Renal cortex interstitium (tissue), 11 donors: ENCODE measurements around the gene LCAT. TPM values are rescaled to one million over a fixed set of nuclear protein-coding genes. Genes with fewer than 3 reads are reported as not detected.

Source experiments
- DNase-seq, 11 donors: peaks; one replicate each; pipeline ENCODE4 v3.0.0-alpha.2; 2013; ENCODE audit warnings: low read depth in 9 of 11, low spot score in 4 of 11; ENCODE audit errors: extremely low read depth in 1 of 11
- polyA plus RNA-seq, 3 donors: library from polyadenylated mRNA; unstranded; fragments of 120-200 nt; gene quantifications; one replicate each; pipeline ENCODE4 v1.2.1, GENCODE V29; 2013; ENCODE audit not compliant: insufficient read length in 3 of 3

Gene LCAT
- polyA plus RNA-seq, 3 donors, result 16.1 to 29.5 (median 21.2) TPM

DNA sequence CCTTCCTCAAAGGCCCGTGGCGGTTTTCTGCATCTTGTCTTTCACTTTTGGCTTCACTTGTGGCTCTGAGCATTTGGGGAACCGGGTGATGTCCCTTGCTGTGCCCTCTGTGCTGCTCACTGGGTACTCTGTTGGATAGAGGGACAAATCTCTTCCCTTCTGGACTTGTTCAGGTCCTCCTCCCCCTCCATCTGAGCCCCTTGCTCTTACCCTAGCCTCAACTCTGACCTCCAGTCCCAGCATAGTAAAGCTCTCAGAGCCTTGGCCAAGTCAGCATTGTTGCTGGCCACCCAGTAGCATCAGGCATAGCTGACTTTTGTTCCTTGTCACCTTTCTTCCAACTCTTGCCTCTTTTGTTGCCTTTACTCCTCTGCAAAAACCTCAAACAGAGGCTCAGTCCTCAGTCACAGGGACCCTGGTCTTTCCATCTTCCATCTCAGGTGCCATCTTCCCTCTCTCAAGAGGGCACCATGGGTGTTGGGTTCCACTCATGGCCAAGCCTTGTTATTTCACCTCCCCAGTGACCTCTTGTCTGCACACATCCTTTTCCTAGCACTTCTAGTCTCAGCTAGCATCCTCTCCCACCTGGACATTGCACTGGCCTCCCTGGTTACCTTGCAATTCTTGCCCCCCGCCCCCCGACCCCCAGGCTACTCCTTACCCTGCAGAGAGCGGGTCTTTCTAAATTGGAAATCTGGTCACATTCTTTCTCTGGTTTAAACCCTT lies 6.9 kb downstream of the LCAT start:
- peak in 2 of 11 donors; percentile 25 to 33 for DNase-seq

DNA sequence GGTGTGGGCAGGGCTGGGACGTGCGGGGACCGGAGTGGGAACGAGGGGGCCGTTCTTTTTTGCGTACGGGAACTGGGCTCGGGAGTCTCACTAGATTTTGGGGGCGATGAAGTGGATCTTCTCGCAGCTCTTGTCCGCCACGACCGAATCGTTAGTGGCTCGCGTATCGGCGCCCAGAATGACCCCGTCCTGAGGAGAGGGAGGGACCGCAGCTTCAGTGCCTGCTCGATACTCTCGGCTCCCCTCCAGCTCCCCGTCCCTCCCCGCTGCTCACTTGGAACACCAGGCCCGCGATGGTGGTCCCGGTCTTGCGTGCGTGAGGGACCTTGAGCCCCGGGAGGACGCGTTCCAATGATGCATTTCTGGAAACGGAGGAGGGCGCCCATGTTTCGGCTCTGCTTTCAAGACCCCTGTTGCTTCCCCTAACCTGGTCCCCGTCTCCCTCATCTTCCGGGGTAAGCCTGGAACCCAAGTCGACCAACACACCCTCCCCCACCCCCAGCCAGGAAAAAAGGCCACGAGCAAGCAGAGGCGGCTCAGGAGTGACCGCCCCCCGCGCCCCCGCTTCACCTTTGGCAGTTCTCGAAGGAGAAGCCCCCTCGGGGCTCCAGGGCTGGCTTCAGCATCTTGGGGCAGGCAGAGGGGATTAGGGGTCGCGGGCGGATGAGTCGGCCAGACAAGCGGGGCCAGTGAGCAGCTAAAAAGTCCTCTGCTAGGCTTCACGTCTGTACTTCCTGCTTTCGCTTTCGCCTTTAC lies 7.6 kb downstream of the LCAT start, which contains the start of gene PSMB10:
Gene PSMB10 (minus strand): TSS at position 727 of the 756 bp plus-strand sequence. CDS start 101 bp downstream, at position 626.
- peak in 8 of 11 donors; percentile 24 to 47 (median 33) for DNase-seq

DNA sequence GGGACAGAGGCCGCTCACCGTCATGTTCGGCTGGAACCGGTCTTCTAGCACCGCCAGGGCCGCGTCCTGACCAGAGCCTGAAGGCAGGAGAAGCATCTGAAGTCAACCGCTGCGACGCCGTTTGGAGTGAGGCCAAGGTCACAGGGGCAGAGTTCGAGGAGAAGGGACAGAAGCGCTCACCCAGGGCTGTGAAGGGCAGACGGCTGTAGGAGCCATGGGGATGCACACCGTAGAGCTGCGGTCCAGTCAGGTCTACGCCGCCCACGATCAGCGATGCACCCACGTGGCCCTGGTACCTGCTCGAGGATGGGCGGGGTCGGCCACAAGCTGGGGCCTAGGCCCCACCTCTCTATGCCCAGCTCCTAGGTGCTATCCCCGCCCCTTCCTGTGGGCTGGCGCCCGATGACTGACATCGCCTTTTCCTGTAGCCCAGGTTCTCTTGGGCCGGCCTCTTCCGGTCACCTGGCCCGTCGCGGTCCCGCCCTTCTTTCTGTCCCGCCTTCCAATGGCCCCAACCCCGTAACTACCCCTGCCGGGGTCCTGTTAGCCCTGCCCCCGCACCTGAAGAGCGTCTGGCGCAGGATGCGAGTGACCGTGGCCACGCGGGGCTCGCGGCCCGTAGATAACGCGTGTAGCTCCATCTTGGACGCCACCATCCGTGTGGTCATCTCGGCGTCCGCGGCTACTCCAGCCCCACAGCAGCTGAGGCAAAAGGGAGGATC lies 8.4 kb downstream of the LCAT start:
- DNase-seq, result peak; percentile 82 to 96 (median 93)

DNA sequence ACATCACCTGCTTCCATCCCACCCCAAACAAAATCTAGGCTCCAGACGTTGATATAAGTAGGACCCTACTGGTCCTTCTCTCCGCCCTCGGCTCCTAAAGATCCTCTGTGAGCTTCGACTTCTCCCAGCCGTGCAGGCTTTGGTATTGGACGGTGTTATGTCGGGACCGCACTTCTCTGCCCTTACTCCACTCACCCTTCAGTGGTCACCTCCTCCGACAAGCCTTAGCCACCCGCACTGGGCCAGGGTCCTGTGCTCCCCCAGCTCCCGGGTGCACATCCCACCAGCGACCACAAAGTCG lies 8.9 kb downstream of the LCAT start:
- DNase-seq, result no peak

DNA sequence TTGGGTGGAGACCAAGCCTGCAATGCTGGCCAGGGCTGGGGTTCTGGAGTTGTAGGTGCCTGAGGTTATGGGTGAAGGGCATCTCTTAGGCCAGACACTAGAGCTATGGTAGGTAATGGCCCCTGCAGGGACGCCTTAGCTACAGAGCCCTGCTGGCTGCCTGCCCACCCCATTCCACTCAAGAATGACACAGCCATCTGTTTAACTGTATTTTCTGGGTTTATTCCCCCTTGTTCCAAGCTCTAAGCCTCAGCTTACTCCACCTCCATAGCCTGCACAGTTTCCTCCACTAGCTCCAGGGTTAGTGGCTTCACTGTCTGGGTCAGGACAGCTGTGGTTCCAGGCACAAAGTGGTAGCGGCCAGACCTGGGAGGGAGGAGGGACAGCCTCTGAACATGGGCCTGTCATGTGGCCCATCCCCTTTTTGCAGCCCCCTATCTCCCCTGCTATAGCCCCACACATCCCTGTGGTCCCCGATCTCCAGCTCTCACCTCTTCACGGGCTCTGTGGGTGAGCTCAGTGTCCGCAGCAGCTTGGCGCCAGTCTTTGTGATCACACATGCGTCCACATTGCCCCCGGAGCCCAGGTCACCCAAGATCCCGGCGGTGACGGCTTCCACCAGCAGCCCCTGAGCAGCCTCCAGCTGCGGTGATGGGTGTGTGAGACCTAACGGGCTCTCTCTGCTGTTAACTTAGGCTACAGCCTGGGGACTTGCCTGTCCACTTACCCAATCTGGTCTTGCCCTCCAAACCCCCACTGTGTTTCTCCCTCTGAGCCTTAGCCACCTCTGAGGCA lies 9.4 kb downstream of the LCAT start:
- no peak for DNase-seq

DNA sequence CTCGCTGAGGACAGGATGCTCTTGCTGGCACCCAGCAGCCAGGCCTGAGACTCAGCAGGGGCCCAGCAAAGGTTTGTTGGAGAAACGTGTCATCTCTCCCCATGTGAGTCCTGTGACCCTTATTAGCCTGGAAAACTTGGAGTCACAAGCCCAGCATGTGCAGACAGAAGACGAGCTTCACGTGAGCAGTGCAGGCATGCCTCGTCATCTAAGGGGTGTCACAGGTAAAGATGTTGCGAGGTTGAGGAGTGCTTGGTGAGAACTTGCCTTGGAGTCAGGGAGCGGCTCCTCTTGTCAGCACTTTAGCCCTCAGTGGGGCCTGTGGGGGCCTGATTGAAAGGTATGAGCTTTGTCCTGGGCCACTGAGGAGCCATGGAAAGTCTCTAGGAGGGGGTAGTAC lies 10.1 kb downstream of the LCAT start:
- DNase-seq, result no peak

DNA sequence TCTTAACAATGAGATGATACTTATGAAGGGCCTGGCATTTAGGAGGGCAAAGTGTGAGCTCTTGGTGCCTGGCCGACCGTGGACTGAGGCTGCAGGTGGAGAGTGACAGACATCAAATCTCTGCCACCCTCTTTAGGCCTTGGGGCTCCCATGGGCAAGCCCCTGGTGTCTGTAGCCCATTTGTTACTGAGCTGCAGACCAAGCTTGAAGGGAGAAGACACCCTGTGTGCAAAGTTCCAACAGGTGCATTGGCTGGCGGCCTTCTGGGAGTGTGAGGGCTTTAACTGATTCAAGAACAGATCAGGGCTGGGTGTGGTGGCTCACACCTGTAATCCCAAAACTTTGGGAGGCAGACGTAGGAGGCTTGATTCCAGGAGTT lies 11.5 kb downstream of the LCAT start:
- no peak for DNase-seq

DNA sequence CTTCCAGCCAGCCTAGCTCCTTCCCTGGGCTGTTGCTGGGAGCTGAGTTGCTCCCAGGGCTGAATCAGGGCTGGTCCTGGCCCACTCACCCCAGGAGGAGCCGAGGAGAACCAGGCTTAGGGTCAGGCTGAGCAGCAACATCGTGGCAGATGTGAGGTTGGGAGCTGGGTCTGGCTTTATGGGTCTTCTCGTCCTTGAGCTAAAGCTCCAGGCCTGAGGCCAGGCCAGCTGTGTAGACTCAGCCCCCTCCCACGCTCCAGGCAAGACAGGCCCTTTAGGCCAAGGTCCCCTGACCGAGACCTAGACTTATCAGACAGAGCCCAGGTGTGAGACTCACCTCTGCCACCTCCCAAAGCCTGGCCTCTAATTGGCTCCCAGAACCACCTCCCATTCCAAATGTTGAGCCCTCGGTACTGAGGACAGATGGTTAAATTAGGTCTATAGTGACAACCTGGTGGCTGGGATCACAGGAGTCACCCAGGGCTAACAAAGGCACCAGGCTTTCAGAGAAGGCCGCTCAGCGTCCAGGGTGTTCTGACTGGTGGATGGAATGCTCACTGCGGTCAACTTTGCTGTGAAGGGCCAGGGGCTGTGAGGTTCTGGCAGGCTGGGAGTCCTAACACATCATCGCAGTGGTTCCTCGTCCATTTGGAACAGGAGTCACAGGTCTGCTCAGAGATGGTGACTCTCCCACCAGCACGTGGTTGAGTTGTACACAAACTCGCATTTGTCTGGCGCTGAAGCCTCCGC lies 12.0 kb downstream of the LCAT start, which contains the start of gene CTRL:
Gene CTRL (minus strand): TSS at position 151 of the 750 bp plus-strand sequence. CDS start 10 bp downstream, at position 141.
- DNase-seq, result no peak

DNA sequence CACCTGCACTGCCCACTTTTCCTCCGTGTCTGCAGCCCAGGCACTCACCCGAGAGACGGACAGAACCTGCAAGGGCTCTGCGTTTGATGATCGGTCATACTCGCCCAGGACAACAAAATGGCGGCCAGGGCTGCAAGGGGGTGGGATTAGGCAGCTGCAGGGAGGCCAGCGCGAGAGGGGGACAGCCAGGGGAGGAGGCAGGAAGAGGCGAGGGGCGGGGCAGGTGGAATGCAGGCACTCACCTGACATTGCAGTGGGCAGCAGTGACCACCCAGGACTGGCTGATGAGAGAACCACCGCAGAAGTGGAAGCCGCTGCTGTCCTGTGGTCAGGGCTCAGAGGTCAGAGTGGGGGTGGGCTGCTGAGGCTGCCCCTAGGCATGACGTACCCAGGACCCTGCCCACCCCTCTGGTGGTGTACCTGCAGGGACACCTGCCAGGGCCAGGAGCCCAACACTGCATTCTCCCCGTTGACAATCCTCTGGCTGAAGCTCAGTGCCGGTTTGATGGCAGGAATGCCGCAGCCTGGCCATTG lies 13.2 kb downstream of the LCAT start:
- DNase-seq, result no peak

DNA sequence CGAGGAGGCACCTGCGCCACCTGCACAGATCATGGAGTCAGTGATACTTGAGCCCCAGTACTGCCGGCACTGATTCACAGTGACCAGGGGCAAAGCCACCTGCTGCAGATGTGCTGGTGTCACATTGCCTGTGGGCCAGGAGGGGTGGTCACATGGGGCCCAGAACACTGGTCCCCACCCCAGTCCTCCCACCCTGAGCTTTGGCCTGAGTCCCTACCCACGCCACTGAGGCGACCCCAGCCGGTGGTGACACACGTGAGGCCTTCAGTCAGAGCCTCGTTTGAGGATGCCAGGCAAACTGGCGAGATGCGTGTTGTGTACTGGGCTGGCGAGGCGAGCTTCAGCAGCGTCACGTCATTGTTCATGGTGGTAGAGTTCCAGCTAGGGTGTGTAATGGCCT lies 13.7 kb downstream of the LCAT start:
- no peak for DNase-seq

DNA sequence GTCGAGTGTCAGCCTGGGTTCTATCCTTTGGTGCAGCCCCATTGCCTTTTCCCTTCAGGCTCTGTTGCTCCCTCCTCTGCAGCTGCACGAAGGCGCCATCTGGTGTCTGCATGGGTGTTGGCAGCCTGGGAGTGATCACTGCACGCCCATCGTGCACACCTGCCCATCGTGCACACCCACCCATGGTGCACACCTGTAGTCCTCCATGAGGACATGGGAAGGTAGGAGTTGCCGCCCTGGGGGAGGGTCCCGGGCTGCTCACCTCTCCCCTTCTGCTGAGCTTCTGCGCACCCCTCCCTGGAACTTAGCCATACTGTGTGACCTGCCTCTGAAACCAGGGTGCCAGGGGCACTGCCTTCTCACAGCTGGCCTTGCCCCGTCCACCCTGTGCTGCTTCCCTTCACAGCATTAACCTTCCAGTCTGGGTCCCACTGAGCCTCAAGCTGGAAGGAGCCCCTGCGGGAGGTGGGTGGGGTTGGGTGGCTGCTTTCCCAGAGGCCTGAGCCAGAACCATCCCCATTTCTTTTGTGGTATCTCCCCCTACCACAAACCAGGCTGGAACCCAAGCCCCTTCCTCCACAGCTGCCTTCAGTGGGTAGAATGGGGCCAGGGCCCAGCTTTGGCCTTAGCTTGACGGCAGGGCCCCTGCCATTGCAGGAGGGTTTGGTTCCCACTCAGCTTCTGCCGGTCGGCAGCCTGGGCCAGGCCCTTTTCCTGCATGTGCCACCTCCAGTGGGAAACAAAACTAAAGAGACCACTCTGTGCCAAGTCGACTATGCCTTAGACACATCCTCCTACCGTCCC lies 15.2 kb downstream of the LCAT start:
- DNase-seq, result peak in 9 of 11 donors; percentile 31 to 51 (median 46)

DNA sequence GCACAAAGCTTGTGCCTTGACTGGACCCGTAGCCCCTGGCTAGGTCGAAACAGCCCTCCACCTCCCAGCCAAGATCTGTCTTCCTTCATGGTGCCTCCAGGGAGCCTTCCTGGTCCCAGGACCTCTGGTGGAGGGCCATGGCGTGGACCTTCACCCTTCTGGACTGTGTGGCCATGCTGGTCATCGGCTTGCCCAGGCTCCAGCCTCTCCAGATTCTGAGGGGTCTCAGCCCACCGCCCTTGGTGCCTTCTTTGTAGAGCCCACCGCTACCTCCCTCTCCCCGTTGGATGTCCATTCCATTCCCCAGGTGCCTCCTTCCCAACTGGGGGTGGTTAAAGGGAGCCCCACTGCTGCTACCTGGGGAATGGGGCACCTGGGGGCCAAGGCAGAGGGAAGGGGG lies 15.8 kb downstream of the LCAT start:
- no peak for DNase-seq

DNA sequence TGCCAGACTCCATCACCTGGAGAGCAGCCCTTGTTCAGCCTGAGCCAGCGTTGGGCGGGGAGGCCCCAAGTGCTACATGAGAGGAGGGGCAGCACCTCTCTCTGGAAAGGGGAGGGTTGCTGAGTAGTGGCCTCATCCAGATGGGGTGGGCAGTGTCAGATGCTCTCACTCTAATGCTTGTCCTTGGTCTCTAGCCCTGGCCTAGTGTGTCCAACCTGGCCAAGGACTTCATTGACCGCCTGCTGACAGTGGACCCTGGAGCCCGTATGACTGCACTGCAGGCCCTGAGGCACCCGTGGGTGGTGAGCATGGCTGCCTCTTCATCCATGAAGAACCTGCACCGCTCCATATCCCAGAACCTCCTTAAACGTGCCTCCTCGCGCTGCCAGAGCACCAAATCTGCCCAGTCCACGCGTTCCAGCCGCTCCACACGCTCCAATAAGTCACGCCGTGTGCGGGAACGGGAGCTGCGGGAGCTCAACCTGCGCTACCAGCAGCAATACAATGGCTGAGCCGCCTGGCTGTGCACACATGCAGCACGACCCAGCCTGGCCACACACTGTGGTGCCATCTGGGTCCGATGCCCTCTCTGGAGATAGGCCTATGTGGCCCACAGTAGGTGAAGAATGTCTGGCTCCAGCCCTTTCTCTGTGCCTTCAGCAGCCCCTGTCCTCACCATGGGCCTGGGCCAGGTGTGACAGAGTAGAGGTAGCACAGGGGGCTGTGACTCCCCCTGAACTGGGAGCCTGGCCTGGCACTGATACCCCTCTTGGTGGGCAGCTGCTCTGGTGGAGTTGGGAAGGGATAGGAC lies 16.6 kb downstream of the LCAT start:
- no peak for DNase-seq

DNA sequence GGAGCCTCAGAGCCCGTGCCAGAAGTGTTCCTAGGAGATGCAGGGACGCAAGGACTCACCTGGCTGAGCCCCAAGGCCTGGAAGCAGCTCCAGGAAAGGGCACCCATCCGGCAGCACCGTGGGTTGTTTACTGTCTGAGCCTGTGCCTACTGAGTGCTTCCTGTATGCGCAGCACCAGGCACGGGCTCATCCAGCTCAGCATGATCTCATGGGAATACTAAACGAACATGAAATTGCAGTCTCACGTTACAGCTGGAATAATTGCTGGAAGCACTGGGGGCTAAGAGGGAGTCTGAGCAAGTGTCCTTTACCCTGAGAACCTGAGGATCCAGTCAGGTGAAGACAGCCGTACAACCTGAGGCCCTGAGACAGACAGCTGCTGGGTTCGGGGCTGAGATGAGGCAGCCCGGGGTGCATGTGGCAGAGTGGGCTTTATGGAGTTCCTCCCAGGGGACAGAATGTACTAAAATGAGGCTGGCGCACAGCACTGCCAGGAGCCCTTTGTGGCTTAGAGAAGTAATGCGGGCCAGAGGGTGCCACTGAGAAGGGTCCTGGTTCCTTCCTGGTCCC lies 17.7 kb downstream of the LCAT start:
- no peak for DNase-seq

DNA sequence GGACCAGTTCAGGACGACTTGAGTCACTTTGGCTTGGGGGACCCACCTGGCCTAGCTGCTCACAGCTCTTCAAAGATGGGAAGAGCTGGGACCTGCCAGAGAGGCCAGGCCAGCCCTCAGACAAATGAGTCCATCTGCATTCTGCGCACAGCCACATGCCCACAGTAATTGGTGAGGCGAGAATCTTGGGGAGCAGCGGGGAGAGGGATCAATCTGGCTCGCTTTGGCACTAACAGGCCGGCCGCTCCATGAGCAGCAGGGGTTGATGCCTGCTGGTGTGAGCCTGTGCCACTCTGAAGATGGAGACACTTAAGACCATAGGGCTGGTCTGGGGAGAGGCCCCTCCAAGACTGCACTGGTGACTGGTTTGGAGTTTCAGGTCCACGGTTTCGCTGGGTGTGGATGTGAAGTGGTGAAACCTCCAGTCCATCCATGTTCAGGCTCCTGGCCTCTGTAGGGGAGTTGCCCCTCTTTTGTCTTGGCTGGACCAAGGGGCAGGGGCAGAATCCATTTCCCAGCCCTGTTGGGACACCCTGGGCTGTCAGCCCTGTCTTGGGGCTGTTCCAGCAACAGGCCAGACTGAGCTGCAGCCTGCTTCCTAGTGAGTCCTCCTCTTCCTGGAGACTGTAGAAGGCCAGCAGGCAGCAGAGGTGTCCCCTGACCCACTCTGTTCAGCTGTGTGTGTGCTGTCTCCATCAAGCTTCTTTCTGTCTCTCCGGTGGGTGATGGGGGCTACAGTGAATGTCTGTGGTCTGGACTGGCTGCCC lies 19.6 kb downstream of the LCAT start:
- no peak for DNase-seq
